Thoracic aorta (tissue), 2 donors: Measurements from ENCODE around the gene RALGPS2. TPM values are rescaled to one million over a fixed set of nuclear protein-coding genes. Genes with fewer than 3 reads are reported as not detected.

Source experiments
- ATAC-seq: fragments of 150-250 bp; one replicate; pipeline ENCODE4 v1.8.0; 2017; ENCODE audit warnings: low read depth; ENCODE audit not compliant: insufficient number of reproducible peaks, low FRiP score
- DNase-seq: peaks from one replicate; pipeline ENCODE4 v3.0.0-alpha.2; 2020; ENCODE audit warnings: low spot score
- H3K27ac ChIP-seq, 2 donors: fragments of 200-600 bp; sonication (generic); 1 replicate in 1 of 2; 2 replicates in 1 of 2; pipeline ENCODE4 v1.5.1; 2016; ENCODE audit warnings: mild to moderate bottlenecking in 2 of 2, moderate library complexity in 2 of 2
- H3K27me3 ChIP-seq: fragments of 200-600 bp; sonication (generic); replicated peaks from 2 replicates; pipeline ENCODE4 v1.6.0; 2016; ENCODE audit warnings: mild to moderate bottlenecking; ENCODE audit not compliant: insufficient read depth
- H3K36me3 ChIP-seq: fragments of 200-600 bp; sonication (generic); one replicate; pipeline ENCODE4 v1.5.1; 2016
- H3K4me1 ChIP-seq, 2 donors: fragments of 200-600 bp; sonication (generic); 1 replicate in 1 of 2; 2 replicates in 1 of 2; pipeline versions ENCODE4 v1.5.1 to v1.6.0; 2016; ENCODE audit warnings: low read depth in 2 of 2, mild to moderate bottlenecking in 1 of 2; ENCODE audit not compliant: control insufficient read depth in 1 of 2
- H3K4me3 ChIP-seq: fragments of 200-600 bp; sonication (generic); 2 replicates; pipeline ENCODE4 v1.5.1; 2016; ENCODE audit warnings: mild to moderate bottlenecking
- H3K9me3 ChIP-seq: fragments of 200-600 bp; sonication (generic); 2 replicates; pipeline ENCODE4 v1.5.1; 2016
- CTCF ChIP-seq: fragments of 200-600 bp; sonication (generic); IDR thresholded peaks from one replicate; pipeline ENCODE4 v1.5.1; 2019; ENCODE audit warnings: antibody characterized with exemption
- total RNA-seq, 2 donors: library from RNA; depleted of rRNA; stranded (reverse); fragments of >200 nt; gene quantifications; one replicate each; pipeline versions ENCODE4 v1.1.0 to v1.2.3, GENCODE V29; 2016

The RALGPS2 gene
- total RNA-seq, 2 donors from 2014 or later: 4.9 to 9.5 TPM

- Histone ChIP-seq H3K27me3 (no peaks in the 10 kb centered on the region), H3K4me1 (no peaks in the 10 kb centered on the region), H3K27ac (no peak overlapping the region), H3K4me3 (no peak overlapping the region), H3K9me3 (no peaks in the 10 kb centered on the region), H3K36me3 (no peaks in the 10 kb centered on the region)
- no peak for ATAC-seq
- DNase-seq: no peak
- TF ChIP-seq CTCF: no peak
These were observed 161.5 kb downstream of the RALGPS2 start for GRCh38 chr1:178886551-178886950.

- Histone ChIP-seq H3K9me3 (no peaks in the 10 kb centered on the region), H3K27me3 (no peaks in the 10 kb centered on the region), H3K4me3 (no peak overlapping the region), H3K36me3 (no peaks in the 10 kb centered on the region), H3K4me1 (no peaks in the 10 kb centered on the region), H3K27ac (no peak overlapping the region)
- DNase-seq (no peak), ATAC-seq (no peak)
- TF ChIP-seq CTCF: no peak
These were observed 170.9 kb downstream of the RALGPS2 start for GRCh38 chr1:178895928-178896327.

GRCh38 chr1:178898401-178898800 lies 173.4 kb downstream of the RALGPS2 start:
- no peaks in the 10 kb centered on the region for H3K4me1 ChIP-seq
- H3K4me3 ChIP-seq: no peak overlapping the region
- H3K36me3 ChIP-seq: no peaks in the 10 kb centered on the region
- ATAC-seq: no peak
- H3K27ac ChIP-seq: no peak overlapping the region
- no peaks in the 10 kb centered on the region for H3K9me3 ChIP-seq
- no peaks in the 10 kb centered on the region for H3K27me3 ChIP-seq
- DNase-seq: no peak
- TF ChIP-seq CTCF: no peak

- H3K27me3 ChIP-seq: no peaks in the 10 kb centered on the region
- no peak for TF ChIP-seq CTCF
- ATAC-seq: no peak
These were observed 174.4 kb downstream of the RALGPS2 start for GRCh38 chr1:178899402-178899801.

DNA sequence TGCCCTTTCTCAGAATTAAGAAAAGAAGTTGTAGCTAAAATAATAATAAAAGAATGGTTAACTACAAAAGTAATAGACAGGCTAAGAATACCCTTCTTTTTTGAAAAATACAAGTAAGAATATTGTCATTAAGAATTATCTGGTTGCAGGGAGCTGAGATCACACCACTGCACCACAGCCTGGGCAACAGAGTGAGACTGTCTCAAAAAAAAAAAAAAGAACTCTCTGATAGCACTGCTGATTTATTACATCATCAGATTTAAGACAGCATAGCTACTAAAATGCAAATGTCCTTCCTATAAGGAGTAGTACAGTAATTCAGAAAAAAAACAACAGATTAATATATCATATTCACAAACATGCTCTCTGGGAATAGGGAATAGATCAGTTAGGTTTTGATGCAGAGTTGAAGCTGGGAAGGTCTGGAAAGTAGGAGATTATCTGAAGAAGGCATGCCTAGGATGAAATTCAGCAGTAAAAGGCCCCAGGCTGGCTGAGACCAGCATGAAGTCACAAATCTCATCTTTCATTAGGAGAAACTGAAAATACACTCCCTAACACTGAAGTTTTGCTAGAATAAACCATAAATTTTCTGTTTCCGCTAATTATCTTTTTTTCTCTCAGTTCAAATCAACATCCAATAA lies 176.6 kb downstream of the RALGPS2 start:
- H3K27me3 ChIP-seq: no peaks in the 10 kb centered on the region
- H3K9me3 ChIP-seq: no peaks in the 10 kb centered on the region
- H3K4me3 ChIP-seq: no peak overlapping the region
- H3K4me1 ChIP-seq: no peaks in the 10 kb centered on the region
- DNase-seq: no peak
- no peak for ATAC-seq
- TF ChIP-seq CTCF: no peak
- no peak overlapping the region for H3K27ac ChIP-seq
- no peaks in the 10 kb centered on the region for H3K36me3 ChIP-seq

More at GRCh38 chr1:178899402-178899801, 174.4 kb downstream of the RALGPS2 start:
- Histone ChIP-seq H3K4me3 (no peak overlapping the region), H3K4me1 (no peaks in the 10 kb centered on the region), H3K27ac (no peak overlapping the region), H3K9me3 (no peaks in the 10 kb centered on the region), H3K36me3 (no peaks in the 10 kb centered on the region)
- DNase-seq: no peak
